Measurements from ENCODE around the gene DPYD. TPM values are rescaled to one million over a fixed set of nuclear protein-coding genes. Genes with fewer than 3 reads are reported as not detected.

DPYD gene
- total and polyA plus RNA-seq, 2 donors from 2014 or later, result 4.9 to 41.6 TPM

GRCh38 chr1:97138515-97139032 is 782.3 kb downstream of the DPYD start:
- Histone ChIP-seq H3K27ac (ENCODE audit: low read depth in 2 of 2, low read length in 2 of 2) (no peak overlapping the region), H3K36me3 (ENCODE audit: control insufficient read depth in 2 of 3, insufficient read depth in 3 of 3, low read length in 3 of 3) (no peaks in the 10 kb centered on the region), H3K9ac (ENCODE audit: low read length in 3 of 3) (no peak overlapping the region), H3K9me3 (ENCODE audit: control insufficient read depth in 2 of 3, insufficient read depth in 1 of 3, low read length in 3 of 3) (no peaks in the 10 kb centered on the region), H3K4me3 (ENCODE audit: low read length in 3 of 3) (peak overlapping the region in 2 of 3 donors; percentile 31), H3K4me1 (ENCODE audit: control insufficient read depth in 2 of 3, insufficient read depth in 2 of 3, low read depth in 1 of 3, low read length in 3 of 3) (no peaks in the 10 kb centered on the region), H3K27me3 (ENCODE audit: control insufficient read depth, insufficient read depth, low read length) (no peaks in the 10 kb centered on the region)
- TF ChIP-seq, protein P1, sequence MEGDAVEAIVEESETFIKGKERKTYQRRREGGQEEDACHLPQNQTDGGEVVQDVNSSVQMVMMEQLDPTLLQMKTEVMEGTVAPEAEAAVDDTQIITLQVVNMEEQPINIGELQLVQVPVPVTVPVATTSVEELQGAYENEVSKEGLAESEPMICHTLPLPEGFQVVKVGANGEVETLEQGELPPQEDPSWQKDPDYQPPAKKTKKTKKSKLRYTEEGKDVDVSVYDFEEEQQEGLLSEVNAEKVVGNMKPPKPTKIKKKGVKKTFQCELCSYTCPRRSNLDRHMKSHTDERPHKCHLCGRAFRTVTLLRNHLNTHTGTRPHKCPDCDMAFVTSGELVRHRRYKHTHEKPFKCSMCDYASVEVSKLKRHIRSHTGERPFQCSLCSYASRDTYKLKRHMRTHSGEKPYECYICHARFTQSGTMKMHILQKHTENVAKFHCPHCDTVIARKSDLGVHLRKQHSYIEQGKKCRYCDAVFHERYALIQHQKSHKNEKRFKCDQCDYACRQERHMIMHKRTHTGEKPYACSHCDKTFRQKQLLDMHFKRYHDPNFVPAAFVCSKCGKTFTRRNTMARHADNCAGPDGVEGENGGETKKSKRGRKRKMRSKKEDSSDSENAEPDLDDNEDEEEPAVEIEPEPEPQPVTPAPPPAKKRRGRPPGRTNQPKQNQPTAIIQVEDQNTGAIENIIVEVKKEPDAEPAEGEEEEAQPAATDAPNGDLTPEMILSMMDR (IDR thresholded peaks at IDR 0.05; ENCODE audit: borderline replicate concordance, extremely low read depth, insufficient read depth), result no peak
- FAIRE-seq, result no peak
- intact Hi-C loops (cut with DNase I), result no loop called here
- DNase-seq, result no peak

DNA sequence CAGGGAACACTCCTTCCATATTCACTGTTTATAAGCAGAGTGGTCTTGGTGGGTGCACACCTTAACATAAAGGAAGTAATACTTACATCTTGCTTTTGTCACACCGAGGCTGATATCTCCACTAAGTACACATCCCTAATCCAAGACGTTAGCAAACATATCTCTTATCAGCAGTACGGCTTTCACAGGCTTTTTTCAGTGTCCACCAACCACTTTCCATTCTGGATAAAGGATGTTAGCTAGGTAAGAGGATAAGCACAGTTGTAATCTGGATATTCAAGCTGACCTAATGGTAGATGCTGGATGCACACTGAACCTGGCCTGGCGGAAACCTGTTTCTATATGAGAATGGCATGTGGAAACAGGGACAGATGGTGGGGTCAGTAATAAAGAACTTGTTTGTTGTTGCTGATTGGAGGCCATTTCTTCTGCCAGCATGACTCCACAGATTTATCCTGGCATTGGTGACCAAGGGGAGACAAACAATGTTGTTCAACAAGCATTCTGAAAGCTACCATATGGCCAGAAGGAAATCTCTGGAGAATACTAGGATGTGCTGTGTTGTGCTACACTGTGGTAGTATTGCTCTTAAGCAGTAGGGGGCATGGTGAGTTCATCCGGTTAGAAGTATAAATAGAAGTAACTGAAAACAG is 782.8 kb downstream of the DPYD start:
- H3K36me3 ChIP-seq (ENCODE audit: control insufficient read depth in 2 of 3, insufficient read depth in 3 of 3, low read length in 3 of 3), result no peaks in the 10 kb centered on the region
- peak overlapping the region in 1 of 3 donors; percentile 31 for H3K4me3 ChIP-seq (ENCODE audit: low read length in 3 of 3)
- H3K4me1 ChIP-seq (ENCODE audit: control insufficient read depth in 2 of 3, insufficient read depth in 2 of 3, low read depth in 1 of 3, low read length in 3 of 3), result no peaks in the 10 kb centered on the region
- no peaks in the 10 kb centered on the region for H3K27me3 ChIP-seq (ENCODE audit: control insufficient read depth, insufficient read depth, low read length)
- intact Hi-C loops (cut with DNase I), result no loop called here
- H3K9ac ChIP-seq (ENCODE audit: low read length in 3 of 3), result no peak overlapping the region
- no peak overlapping the region for H3K27ac ChIP-seq (ENCODE audit: low read depth in 2 of 2, low read length in 2 of 2)
- FAIRE-seq (peak; percentile 73), DNase-seq (peak in 3 of 5 donors; percentile 46 to 82 (median 77))
- no peaks in the 10 kb centered on the region for H3K9me3 ChIP-seq (ENCODE audit: control insufficient read depth in 2 of 3, insufficient read depth in 1 of 3, low read length in 3 of 3)
- TF ChIP-seq, protein P1 (IDR thresholded peaks at IDR 0.05; ENCODE audit: borderline replicate concordance, extremely low read depth, insufficient read depth), result peak; percentile 51

DNA sequence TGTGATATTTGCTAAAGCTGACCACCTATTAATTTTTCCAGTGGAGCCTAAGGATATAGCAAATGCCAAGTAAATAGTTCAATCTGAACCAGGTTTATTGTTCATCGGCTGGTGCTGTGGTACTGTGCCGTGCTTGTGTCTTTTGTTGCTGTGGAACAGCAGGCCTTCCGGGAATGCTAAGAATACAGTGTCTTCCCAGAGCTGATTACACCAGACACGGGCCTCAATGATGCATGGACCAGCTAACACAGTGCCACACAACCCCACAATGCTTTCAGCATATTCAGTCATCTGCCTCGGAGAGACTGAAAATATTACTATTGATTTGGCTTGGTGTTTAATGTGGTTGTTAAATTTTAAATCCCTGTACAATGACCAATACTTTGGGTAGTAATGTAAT is 783.8 kb downstream of the DPYD start:
- intact Hi-C loops (cut with DNase I), result no loop called here
- TF ChIP-seq, protein P1 (IDR thresholded peaks at IDR 0.05; ENCODE audit: borderline replicate concordance, extremely low read depth, insufficient read depth), result no peak
- no peaks in the 10 kb centered on the region for H3K9me3 ChIP-seq (ENCODE audit: control insufficient read depth in 2 of 3, insufficient read depth in 1 of 3, low read length in 3 of 3)
- no peak overlapping the region for H3K4me3 ChIP-seq (ENCODE audit: low read length in 3 of 3)
- no peaks in the 10 kb centered on the region for H3K27me3 ChIP-seq (ENCODE audit: control insufficient read depth, insufficient read depth, low read length)
- H3K27ac ChIP-seq (ENCODE audit: low read depth in 2 of 2, low read length in 2 of 2), result no peak overlapping the region
- no peak overlapping the region for H3K9ac ChIP-seq (ENCODE audit: low read length in 3 of 3)
- H3K4me1 ChIP-seq (ENCODE audit: control insufficient read depth in 2 of 3, insufficient read depth in 2 of 3, low read depth in 1 of 3, low read length in 3 of 3), result no peaks in the 10 kb centered on the region
- FAIRE-seq, result no peak
- H3K36me3 ChIP-seq (ENCODE audit: control insufficient read depth in 2 of 3, insufficient read depth in 3 of 3, low read length in 3 of 3), result no peaks in the 10 kb centered on the region
- no peak for DNase-seq

Measured in kidney (tissue), 14 donors.